ENCODE results near the gene GRIP2.

The GRIP2 gene

DNA sequence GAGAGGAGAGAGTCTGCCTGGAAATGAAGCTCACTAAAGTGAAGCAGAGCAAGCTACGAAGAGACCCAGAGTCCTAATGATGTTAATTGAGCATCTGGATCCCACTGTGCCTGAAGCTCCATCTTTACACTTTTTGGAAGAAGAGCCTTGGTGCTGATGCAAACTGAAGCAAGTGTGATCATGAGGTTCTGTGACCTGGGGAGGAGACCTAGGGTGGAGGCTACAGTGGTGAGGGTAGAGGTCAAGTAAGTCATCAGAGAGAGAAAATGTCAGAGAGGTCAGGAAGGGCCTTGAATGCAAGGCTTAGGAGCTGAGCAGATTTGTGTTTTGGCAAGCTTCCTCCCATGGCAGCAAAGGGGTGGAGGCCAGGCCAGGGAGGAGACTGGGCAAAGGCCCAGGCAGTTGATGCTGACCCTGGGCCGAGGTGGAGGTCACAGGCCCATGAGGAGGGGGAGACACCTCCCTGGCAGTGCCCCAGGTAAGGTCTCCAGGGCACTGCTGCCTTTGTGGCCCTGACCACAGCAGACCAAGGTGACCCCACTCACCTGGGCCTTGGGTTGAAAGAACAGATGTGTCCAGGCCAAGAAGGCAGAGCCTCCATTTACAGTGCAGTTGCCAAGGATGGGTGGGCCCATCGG lies 1.6 kb downstream of the GRIP2 start:
- DNase-seq = no peak

DNA sequence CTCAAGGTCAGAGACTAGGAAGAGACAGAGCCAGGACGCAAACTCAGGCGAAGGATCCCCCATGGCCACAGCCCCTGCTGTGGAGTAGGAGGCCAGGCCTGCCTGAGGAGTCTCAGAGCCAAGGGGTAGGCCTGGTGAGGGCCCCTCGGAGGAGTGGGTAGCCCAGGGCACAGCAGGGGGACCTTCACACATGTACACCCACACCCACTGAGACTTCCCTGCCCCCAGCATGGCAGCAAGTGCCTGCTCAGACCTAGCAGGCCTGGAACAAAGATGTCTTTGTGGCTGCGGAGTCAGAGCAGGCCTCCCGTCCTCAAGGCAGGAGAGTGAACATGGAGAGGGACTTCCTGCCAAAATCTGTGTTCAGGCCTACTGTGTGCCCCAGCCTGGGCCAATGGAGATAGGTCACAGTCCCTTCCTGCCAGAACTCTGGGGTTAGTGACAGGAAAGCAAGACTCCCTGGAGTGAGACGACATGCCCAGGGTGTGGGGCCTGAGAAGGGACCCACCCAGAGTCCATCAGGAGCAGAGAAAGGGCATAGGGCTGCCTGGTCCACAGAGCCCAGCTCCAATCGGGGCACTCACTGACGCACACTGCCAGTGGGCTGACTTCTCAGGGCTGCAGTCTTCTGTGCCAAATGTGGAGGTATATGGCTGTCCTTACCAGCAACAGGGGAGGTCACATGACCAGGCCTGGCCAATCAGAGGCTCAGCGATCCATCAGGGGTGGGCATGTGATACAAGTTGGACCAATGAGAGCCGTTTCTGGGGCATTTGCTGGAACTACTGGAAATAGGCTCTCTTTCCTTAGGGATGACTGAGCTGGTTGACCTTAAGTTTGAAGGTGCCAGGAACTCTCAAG lies 2.3 kb downstream of the GRIP2 start:
- no peak for DNase-seq

DNA sequence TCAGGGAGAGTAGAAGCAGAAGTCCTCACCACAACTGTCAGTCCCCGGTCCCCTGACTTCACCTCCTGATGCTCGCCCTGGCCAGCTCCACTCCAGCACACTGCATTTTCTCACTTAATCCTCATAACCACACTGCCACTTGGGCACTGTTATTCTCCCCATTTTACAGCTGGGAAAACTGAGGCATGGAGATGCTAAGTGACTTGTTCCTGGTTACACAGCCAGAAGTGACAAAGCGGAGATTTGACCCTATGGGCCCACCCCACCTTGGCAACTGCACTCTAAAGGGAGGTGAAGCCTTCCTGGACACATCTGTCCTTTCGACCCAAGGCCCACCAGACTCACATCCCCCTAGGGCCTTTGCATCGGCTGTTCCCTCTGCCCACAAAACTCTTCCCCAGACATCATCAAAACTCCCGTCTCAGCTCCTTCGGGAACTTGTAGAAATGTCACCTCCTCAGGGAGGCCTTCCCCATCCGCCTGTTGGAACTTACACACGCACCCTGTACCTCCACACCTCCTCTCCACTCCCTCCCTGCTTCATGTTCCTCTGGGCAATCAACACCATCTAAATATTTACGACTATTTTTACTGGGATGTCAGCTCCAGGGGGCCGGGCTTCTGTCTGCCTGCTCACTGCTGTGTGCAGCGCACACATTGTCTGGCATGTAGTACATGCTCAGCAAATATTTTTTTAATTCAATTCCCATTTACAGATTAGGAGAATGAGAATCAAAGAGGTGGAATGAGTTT lies 3.1 kb downstream of the GRIP2 start:
- DNase-seq = no peak

DNA sequence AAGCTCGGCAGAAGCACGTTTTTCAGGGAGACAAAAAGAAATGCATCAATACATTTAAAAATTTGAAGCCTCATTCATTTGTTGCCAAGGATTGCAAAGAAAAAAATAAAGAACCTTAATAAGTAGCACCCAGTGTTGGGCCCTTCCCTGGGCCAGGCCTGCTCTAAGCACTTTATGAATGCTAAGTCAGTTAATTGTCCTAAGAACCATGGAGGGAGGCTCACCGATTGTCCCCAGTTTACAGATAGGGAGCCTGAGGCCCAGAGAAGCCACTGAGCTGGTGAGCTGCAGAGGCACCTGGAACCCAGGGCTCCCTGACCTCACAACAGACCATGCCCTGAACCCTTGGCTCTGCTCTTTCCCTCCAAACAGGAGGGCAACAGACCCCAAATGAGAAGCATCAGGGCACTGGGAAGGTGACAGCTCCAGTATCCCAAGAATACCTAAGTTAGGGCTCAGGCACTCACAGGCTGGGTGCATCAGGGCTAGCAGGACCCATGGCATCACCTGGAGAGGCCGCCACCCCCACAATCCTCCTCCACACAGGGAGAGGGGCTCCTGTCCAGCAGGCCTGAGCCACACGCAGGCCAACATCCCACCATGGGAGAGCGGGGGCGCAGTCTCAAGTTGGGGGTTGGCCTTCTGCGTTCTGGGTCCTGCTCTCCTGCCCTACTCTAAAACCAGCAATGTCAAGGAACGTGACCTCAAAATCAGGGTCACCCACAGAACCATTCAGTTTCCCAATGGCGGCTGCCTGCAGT lies 3.9 kb downstream of the GRIP2 start:
- DNase-seq = no peak

DNA sequence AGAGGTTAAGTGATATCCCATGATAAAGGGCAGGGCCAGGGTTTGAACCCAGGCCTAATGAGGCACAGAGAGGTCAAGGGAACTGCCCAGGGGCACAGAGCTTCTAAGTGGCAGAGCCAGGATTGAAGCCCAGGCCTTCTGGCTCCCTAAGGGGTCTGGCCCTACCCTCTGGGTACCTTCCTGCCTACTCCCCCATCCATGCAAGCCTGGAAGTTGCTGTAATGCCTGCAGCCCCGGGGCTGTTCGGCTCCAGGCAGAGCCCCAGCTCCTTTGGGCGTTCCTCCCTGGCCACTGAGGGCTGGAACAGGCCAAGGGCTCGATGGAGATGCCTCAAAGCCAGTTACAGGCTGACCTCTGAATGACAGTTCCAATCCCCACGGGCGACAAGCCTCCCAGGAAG lies 4.5 kb downstream of the GRIP2 start:
- DNase-seq = no peak

DNA sequence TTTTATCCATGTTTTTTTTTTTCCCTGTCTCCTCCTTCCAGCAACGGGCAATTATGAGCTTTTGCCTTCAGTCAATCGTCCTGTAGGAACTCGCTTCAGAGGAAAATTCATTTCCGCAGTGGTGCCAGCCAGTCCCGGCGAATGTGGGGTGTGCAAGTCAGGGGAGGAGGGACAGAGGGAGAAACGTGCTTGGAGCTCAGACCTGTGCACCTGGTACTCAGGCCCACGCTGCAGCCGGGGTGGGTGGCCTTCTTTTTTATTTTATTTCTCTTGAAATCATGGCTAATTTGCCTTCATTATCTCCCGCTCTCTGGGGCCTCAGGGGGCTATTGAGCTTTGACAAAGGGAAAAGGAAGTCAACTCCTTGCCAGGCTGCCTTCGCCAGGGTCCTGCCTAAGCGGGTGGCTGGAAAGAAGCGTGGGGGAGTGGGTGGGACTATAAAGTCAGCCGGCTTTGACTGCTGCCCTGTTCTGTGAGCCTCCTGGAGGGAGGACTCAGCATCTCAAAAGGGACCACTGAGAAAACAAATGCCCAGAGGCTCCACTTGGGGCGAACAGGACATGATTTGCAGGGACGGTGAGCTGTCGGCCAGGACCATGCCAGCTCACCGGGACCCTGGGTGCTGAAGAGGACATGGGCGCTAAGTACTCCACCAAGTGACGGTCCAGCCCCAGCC lies 5.5 kb downstream of the GRIP2 start:
- no peak for DNase-seq

DNA sequence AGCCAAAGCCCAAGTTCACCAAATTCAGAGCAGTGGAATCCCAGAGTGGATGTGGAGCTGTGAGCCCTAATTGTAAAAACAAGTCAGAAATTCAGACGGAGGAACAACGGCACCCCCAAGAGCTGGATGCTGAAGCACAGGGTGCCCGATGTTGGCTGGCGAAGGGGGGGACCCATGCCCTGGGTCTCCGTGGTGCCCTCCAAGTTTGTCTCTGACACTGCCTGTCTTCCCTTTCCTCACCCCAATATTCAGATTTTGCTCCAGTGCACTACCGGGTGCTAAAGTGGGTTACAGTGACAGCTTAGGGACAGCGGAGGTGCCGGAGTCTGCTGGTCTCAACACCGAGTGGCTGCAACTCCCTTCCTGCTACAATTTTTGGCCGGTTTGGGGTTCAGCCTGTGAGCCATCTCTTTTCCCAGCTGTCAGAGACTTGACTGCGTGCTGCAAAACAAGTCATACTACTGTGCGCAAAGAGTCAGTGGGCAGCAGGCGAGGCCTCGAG lies 6.6 kb downstream of the GRIP2 start:
- DNase-seq = no peak

DNA sequence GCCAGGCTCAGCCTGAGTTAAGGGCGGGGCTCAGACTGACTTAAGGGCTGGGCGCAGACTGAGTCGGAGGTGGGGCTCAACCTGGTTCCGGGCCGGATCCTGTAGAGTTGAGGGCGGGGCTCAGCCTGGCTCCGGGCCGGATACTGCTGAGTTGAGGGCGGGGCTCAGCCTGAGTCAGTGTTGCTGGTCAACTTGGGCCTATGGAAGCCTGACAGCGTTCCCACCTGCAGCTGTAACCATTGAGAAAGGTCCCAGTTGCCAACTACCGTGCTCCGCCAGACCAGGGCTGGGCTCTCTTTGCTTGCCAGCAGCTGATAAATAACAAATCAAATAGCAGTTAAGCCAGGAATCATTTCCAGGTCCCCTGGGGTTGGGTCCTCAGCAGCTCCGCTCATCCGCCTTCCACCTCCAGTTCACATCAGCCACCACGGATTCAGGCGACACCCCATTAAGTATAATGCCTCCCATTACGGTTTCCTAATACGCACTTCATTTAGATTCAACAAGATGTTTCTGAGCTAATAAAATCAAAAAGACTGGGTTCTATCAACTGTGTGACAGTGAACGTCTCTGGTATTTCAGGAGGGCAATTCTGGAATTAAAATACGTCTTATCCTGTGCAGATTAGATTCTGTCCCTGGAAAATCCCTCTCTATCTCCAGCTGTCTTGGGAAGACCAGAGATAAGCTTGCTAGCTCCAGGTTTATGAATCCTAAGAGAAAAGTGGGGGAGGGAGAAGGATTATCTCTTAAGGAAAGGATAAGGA lies 7.3 kb downstream of the GRIP2 start:
- DNase-seq = no peak

DNA sequence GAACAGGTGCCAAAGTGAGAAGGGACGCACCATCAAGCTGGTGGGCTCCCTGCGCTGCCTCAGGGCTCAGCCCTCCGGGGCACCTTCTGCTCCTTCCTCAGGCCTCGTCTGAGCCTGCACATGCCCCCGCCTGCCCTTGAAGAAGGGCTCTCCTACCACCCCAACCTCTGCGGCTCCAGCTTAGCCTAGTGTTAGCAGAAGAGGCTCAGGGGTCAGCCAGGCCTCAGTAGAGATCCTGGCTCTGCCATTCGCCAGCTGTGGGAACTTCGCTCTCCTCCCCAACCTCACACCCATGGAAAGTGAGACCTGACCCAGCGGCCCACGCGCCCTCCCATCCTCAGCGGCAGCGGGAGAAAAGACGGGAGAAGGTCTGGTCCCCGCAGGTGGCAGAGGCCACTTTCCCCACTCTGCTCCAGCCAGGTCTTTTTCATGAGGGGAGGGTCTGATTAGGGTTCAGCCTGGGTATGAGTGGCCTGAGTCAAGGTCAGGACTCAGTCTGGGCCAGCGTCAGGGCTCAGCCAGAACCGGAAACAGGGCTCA lies 8.2 kb downstream of the GRIP2 start:
- DNase-seq = no peak

DNA sequence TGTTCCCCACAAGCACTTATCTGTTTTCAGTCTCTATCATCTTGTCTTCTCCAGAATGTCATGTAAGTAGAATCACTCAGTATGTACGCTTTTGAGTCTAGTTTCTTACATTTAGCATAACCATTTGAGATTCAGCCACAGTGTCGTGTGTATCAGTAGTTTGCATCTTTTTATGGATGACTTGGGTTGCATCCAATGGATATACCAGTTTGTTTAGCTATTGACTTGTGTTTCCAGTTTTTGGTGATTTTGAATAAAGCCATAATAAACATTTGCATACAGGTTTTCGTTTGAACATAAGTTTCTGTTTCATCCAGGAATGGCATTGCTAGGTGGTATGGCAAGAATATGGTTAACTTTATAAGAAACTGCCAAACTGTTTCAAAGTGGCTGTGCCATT lies 12.1 kb downstream of the GRIP2 start:
- DNase-seq = no peak

DNA sequence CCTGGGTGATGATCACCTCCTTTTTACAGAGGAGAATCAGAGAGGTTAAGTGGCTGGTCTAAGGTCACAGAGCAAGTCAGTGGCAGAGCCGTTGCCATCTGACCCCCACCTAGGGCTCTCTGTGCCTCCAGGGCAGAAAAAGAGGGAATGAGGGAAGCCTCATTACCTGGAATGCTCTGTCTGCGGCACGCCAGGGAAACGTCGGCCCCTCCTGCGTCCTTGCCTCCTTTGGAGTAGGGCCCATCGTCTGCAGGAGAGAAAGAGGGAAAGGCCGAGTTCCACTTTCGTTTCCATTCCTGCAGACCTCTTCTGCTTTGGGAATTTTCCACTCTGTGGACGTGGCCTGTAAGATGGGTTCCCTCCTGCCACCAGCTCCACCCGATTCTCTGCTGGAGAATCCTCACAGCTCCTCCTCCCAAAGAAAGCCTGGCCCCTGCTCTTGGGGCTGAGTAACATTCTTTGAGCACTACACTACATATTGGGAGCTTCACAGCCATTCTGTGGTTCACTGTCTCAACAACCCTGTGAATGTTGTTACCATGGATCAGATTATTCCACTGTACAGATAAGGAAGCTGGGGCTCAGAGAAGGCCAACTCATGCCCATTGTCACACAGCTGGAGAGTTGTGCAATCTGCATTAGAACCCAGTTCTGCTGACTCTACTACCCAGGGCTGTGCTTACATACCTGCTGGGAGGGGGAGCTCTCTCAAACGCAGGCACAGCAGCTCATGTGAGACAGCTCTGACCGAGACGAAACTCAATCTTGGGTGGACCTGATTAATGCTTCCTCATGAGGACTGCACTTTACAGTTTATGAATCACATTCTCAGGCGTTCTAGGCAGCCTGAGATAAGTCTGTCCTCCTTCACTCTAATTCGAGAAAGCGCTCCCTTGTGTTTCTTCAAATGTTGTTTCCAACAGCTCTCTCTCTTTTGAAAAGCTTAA lies 14.2 kb downstream of the GRIP2 start:
- DNase-seq = no peak

DNA sequence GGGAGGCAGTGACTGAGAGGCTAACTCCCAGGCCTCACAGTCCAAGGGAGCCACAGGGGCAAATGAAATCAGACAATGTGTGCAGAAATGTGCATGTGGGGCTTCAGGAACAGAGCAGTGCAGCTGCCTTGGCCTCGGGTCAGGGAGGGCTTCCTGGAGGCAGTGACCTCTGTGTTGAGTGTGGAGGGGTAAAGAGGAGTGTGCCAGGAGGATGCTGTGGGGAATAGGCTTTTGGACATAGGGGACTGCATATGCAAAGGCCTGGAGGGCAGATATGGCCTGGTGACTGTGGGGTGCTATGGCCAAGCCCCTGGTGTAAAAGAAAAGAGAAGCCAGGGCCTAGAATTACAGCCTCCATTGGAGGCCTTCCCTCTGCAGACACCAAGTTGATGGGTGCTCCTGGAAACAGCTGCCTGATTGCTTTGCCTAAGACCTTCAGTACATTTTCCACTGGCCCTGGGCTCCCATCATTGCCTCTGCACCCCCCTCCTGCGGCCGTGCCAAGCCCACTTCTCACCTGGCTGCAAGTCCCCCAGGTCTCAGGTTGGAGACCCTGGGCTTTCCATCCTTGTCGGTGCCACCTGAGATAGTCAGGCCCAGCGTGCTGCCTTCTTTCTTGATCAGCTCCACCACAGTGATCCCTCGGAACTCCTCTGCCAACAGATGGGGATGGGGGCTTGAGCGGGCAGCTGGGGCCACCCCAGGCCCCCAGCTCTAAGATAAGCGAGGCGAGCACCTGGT lies 15.1 kb downstream of the GRIP2 start:
- DNase-seq = no peak

DNA sequence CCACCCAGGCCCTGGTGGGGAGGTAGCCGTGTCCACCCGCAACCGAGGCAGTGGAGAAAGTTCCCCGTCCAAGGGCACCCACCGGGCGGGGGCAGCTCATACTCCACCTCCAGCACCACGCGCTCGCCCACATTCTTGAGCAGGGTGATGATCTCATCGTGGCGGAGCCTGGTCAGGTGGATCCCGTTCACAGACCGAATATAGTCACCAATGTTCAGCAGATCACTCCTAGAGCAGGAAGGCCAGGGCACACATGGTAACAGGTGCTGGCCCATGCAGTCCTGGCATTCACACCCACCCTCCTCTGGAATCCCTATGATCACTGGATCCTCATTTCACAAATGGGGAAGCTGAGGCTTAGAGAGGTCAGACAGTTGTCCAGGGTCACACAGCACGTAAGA lies 15.8 kb downstream of the GRIP2 start:
- DNase-seq = no peak

DNA sequence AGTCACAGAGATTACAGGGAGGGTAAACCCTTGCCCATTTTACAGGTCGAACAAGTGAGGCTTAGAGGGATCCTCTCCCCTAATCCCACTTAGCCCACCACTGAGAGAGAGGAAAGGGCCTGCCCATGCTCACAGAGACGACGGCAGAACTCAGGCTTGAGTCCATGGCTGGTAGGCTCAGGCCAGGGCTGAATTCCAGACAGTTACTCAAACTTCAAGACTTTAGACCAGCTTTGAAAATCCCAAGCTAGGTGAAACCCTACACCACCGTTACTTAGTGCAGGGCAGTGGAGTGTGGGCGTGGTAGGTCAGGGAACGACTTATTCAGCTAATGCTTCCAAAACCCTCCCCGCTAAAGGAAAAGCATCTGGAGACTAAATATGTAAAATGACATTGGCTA lies 16.4 kb downstream of the GRIP2 start:
- no peak for DNase-seq

DNA sequence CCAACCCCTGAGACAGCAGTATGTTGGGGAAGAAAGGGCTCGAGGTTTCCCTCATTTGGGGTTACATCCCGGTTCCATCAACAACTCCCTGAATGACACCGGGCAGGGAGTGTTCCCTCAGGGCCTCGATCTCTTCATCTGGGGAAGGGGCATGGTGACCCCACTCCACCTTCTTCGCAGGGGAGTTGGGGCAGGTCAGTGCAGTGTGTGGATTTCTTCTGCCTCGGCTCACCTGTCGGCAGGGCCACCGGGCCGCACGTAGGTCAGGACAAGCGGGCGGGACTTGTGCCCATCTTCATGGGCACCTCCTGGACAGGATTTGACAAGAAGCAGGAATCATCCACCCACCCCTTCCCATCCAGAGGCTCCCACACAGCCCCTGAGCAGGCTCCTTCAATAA lies 17.4 kb downstream of the GRIP2 start:
- DNase-seq = no peak

DNA sequence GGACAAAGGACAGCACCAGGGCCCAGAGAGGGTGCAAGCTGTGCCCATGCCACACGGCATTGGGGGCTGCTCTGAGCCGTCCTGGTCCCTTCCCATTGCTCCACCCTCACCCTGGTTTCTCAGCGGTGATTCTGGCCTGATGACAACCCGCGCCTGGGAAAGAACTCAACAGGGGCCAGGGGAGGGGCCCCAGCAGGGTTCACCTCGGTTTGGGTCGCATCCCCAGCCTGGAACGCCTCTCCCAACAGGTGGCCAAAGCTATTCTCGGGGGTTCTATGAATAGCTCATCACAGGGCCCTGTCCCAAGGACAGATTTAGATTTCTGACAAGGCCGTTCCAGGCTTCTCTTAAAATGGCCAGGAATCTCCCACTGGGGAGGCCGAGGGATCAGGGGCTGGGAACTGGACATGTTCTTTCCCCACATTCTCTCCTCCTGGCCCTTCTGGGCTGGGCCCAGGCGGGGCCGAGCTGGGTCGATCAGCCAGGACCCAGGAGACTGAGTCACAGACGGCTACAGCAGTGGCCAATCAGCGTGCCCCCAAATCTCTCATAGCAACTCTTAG lies 17.9 kb downstream of the GRIP2 start:
- DNase-seq = no peak

DNA sequence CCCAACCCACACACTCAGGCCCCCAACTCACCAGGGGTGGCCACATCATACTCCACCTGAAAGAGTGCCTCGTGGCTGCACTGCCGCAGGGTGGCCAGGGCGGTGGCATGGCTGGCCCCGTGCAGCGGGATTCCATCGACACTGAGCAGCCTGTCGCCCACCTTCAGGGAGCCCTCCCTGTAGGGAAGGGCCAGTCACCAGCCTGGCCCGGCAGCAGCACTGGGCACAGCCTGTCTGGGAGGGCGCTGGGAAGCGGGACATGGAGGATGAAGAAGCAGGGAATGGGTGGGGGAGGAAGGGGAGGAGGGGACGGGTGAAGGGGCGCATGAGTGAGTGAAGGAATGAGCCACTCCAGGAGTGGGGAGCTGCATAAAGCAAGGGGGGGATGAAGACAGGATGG lies 18.5 kb downstream of the GRIP2 start:
- DNase-seq = no peak

DNA sequence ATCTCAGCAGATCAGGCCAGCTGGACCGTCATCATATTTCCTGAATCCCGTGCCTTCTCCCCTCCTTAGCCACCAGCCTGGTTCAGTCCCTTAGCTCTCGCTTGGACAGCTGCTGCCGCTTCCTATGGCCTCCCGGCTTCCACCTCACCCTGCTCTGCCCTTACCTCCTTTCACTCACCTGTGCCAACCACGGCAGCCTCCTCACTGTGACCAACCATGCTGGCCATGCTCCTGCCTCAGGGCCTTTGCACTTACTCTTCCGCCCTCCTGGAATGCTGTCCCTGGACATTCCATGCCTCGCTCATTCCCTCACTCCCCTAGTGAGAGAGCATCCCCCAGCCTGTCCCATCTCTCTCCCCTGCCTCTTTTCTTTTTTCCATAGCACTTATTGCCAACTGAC lies 19.2 kb downstream of the GRIP2 start:
- no peak for DNase-seq

DNA sequence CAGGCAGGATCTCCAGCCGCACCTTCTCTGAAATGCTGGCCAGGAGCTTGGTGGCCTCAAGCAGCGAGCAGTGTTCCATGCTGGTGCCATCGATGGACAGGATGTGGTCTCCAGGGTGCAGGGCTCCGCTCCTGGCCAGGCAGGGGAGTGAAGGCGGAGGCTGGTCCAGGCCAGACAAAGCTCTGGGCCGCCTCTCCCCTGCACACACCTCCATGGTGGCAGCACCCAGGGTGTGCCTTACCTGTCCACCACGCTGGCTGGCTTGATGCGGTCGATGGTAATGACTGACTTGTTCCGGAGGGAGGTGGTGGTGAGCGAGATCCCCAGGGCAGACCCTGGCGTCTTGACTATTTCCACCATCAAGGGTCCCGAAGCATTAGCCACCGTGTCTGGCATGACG lies 20.0 kb downstream of the GRIP2 start:
- no peak for DNase-seq
